Lower leg skin (tissue), 4 donors: ENCODE measurements around the gene ANKRD6. TPM values are rescaled to one million over a fixed set of nuclear protein-coding genes. Genes with fewer than 3 reads are reported as not detected.

ENCODE experiments used
- DNase-seq, 2 donors: peaks; one replicate each; pipeline ENCODE4 v3.0.0-alpha.2; 2019; ENCODE audit warnings: low spot score in 2 of 2
- H3K4me3 ChIP-seq: fragments of 200-600 bp; sonication (generic); 2 replicates; pipeline ENCODE4 v1.5.1; 2017; ENCODE audit warnings: mild to moderate bottlenecking, low read depth; ENCODE audit not compliant: poor library complexity, severe bottlenecking
- CTCF ChIP-seq, 3 donors: fragments of 450-650 bp; IDR thresholded peaks; one replicate each; pipeline ENCODE4 v1.5.1; 2016; ENCODE audit warnings: antibody characterized with exemption in 3 of 3, mild to moderate bottlenecking in 3 of 3, moderate library complexity in 2 of 3
- POLR2A ChIP-seq, 2 donors: fragments of 450-650 bp; IDR thresholded peaks; one replicate each; pipeline ENCODE4 v1.6.1; 2016 to 2017; ENCODE audit warnings: antibody characterized with exemption in 2 of 2, mild to moderate bottlenecking in 1 of 2, moderate library complexity in 1 of 2
- WGBS, 2 donors: methylation state at CpG; one replicate each; pipeline ENCODE4 v1.1.5; 2018; 5-methylcytosine and 5-hydroxymethylcytosine counted together
- intact Hi-C: fragments of 100-400 bp; cut with DNase I; formaldehyde crosslinking; loops from one replicate; pipeline ENCODE4 v1.15.0; 2023; ENCODE audit warnings: low total_unique reads
- total RNA-seq, 4 donors: library from RNA; depleted of rRNA; stranded (reverse); fragments of >200 nt; gene quantifications; one replicate each; pipeline ENCODE4 v1.1.0, GENCODE V29; 2016

ANKRD6 gene
- total RNA-seq, 4 donors from 2014 or later, result 3.2 to 6.7 (median 4.8) TPM

- DNase-seq, result no peak
- intact Hi-C loops, result no loop called here
- 79 to 84% methylated on average over 4 of the region's 4 CpGs for WGBS, 2 donors
Measured at GRCh38 chr6:89581689-89582088, 148.7 kb downstream of the ANKRD6 start.

DNA sequence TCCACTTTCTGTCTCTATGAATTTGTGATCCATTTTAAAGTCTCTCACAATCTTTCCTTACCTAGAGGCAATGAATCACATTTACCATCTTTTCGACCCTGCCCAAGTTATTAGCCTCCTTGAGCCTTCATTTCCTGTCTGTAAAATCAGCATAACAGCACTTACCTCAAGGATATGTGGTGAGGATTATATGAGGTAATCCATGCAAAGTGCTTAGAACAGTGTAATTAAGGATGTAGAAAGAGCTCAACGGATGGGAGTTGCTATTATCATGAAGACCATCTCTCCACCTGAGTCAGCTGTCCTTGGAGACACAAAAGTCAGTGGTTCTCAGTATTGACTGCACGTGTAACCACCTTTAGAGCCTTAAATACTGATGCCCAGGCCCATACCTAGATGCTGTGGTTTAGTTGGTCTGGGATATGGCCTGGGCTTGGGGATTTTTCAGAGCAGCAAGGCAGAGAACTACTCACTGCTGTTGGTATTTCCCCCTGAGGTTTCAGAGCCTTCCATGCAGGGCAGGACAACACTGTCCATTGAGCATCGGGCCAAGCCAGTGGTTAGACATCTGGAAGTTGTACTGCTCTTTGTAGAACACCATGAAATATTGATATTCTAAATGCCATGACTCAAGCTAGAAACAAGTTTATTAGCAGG, 149.8 kb downstream of the ANKRD6 start:
- TF ChIP-seq POLR2A (IDR thresholded peaks at IDR 0.05), result no peak
- no peak for TF ChIP-seq CTCF (IDR thresholded peaks at IDR 0.05)
- intact Hi-C loops, result no loop called here
- no peak overlapping the region for H3K4me3 ChIP-seq
- no peak for DNase-seq
- WGBS, 2 donors, result 72 to 76% methylated on average over 4 of the region's 4 CpGs

More at GRCh38 chr6:89581689-89582088, 148.7 kb downstream of the ANKRD6 start:
- no peak overlapping the region for H3K4me3 ChIP-seq
- TF ChIP-seq CTCF (IDR thresholded peaks at IDR 0.05) (no peak), POLR2A (IDR thresholded peaks at IDR 0.05) (no peak)

DNA sequence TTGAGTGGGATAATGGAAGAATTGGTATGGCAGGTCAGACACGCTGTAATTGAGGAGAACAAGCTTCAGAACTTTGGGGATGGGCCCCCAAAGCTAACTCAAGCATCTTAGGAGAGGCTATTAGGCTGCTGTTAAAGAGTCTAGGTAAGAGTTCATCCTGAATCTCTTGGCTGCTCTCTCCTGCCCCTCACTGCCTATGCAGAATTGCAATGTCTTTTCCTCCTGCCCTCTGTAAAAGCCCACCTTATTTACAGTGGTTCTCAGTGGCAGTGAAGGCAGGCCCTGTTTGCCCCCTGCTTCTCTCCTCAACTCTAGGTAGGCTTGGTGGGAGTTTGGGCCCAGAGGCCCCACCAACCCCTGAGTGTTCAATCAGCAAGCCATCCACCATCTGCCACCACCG, 150.6 kb downstream of the ANKRD6 start:
- intact Hi-C loops, result no loop called here
- TF ChIP-seq CTCF (IDR thresholded peaks at IDR 0.05) (no peak), POLR2A (IDR thresholded peaks at IDR 0.05) (no peak)
- no peak for DNase-seq
- WGBS, 2 donors, result 91 to 94% methylated on average over 2 of the region's 2 CpGs
- H3K4me3 ChIP-seq, result no peak overlapping the region

DNA sequence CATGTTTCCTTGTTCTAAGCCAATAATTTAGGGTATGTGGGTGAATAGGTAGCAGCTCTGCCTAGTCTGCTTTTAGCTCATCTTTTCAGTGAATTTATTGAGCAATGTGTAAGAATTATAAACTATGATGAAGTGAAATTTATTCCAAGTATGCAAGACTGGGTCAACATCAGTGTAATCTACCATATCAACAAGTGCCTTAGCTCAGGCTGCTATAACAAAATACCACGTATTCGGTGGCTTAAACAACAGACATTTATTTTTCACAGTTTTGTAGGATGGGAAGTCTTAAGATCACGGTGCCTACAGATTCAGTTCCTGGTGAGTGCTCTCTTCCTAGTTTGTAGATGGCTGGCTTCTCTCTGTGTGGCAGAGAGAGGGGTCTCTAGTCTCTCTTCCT, 151.6 kb downstream of the ANKRD6 start:
- TF ChIP-seq POLR2A (IDR thresholded peaks at IDR 0.05), result no peak
- no peak for TF ChIP-seq CTCF (IDR thresholded peaks at IDR 0.05)
- intact Hi-C loops, result no loop called here
- DNase-seq, result no peak
- no peak overlapping the region for H3K4me3 ChIP-seq
- 89 to 91% methylated on average over 3 of the region's 3 CpGs for WGBS, 2 donors

GRCh38 chr6:89585154-89585553, 152.2 kb downstream of the ANKRD6 start:
- no peak for DNase-seq
- TF ChIP-seq CTCF (IDR thresholded peaks at IDR 0.05) (no peak), POLR2A (IDR thresholded peaks at IDR 0.05) (no peak)

More at GRCh38 chr6:89585154-89585553, 152.2 kb downstream of the ANKRD6 start:
- no peak overlapping the region for H3K4me3 ChIP-seq
- intact Hi-C loops, result no loop called here
- WGBS, 2 donors, result 83 to 97% methylated on average over 1 of the region's 1 CpG
